GM18858 (cell line): ENCODE results near the gene SCART1.
"Not testable (repeated sequence)": the region's sequence is repeated elsewhere in the genome, so short reads cannot be mapped to it uniquely, and the experiment has no call there.

Experiments
- ATAC-seq: cut with Tn5 transposase; IDR thresholded peaks from one replicate; pipeline ENCODE4 v1.9.1; 2021; ENCODE audit not compliant: unreplicated experiment

The SCART1 gene

DNA sequence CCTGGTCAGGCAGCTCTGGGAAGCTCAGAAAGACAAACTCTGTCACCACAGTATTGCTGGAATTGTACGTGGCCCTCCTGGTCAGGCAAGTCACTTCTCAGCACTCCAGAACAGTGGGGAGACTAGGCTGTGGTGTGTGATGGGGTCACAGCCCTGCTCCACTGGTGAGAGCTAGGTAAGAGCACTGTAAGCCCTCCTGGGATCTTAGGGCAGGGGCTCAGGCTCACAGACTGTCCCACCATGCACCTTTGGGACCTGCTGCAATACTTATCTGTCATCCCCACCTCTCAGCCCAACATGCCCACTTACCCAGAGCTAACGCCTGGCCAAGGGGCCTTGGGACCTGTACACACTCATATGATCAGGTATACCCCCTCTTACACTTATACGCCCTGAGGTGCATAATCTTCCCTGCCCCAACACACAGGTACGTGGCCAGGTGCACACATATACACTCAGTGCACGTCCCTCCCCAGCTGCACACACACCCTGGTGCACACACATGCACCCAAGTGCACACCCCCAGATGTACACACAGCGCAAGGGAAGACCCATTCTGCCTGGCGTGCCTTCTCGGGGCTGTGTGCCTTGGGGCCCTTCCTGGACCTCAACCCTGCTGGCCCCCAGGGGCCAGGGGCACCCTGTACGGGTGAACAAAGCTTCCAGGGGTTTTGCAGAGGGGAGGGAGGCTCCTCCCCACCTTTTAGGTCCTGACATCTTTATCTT lies 21.7 kb upstream of the SCART1 start:
- ATAC-seq, result not testable (repeated sequence)

DNA sequence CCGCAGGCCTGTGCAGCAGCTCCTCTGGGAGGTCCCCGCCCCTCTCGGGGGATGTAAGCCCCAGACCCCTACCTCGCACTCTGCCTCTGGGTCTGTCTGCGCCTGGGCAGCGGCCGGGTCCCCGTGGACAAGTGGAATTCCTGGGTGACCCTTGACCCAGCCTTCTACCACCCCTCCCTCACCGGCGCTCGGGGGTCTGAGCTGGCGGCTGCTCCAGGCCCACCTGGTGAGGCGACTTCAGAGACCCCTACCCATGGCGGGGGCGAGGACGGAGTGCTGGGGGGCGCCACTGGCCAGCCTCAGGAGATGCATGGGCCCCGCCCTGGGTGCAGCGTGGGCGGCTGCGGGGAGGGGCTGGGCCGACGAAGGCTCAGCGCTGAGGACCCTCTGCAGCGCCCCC lies 21.0 kb upstream of the SCART1 start:
- ATAC-seq, result not testable (repeated sequence)

DNA sequence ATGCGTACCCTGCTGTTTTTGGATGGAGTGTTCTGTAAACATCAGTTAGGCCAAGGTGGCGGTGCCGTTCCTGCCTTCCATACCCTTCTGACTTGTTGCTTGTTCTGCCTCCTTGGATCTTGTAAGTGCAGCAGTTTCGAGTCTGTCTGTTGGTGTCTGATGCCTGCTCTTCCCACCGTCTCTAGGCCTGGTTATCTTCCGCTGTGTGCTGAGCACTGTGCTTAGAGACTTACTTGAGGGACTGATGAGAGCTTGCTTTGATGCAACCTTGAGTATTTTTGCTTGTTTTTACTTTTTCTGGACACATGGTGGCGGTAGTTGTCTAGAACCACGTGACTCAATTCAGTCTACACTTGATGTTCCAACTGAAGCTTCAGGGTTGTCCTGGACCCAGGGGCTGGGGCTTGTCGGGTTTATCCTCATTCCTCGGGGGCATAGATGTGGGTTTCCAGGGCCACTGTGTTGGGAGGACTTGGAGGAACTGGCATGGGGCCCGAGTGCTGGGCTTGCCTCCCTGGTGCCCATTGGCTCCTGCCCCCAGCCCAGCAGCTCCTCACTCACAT lies 15.0 kb upstream of the SCART1 start:
- no peak for ATAC-seq

DNA sequence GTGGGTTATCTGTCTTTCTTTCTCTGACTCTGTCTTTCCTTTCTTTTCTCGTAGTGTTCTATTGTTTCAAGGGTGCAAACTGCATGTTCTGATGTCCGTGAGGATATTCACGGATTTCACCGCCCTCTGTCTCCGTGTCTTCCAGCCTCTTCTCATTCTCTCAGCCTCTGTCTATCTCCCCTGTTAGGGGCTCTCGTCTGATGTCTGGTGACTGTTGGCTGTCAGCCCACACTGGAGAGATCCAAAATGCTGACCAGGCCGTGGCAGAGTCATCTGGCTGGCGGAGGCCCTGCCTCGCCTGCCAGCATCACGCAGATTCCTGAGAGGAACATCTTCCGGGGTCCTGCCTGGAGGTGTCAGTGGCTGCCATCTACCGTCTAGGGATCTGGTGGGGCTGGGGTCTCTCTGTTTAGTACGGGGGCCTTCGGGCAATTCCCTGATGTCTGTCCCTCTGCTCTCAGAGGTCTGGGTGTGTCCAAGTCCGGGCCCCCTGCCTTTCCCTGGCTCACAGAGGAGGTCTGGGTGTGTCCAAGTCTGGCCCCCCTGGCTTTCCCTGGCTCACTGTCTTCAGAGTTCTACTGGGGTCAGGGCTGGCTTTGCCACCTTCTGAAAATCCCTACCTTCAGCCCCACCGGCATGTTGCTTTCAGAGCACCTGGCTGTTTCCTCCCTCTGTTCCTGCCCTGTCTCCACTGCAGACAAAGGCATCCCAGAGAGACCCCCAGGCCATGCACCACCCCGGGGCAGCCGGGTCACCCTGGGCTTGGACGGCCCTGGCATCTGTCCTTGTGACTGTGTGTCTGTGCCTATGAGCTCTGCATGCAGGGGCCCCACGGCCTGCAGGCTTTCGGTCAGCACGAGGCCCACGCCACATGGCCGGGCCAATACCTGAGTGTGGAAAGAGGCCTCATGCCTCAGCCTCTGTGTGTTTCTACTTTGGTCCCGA lies 14.0 kb upstream of the SCART1 start:
- ATAC-seq, result no peak

DNA sequence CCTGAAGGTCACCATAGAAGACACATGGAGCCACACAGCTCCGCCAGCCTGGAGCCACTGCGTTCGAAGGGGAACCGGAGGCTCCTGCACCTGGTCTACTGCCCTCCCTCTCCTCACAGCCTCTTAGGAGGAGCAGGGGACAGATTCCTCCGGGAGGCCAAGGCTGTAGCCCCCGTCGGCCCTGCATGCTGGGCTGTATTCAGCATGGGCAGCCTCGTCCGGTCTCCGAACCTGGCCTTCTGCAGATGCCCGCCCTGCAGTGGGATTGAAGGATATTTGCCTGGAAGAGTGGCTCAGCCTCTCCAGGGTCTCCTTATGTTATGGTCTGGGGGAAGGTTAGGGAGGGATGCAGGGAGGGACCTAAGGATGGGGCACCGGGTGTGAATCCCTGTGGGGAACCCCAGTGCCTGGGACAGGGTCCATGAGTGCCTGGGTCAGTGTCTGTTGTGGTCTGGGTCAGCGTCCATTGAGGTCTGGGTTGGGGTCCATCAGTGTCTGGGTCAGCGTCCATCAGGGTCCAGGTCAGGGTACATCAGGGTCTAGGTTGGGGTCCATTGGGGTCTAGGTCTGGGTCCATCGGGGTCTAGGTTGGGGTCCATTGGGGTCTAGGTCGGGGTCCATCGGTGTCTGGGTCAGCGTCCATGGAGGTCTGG lies 13.0 kb upstream of the SCART1 start:
- no peak for ATAC-seq

DNA sequence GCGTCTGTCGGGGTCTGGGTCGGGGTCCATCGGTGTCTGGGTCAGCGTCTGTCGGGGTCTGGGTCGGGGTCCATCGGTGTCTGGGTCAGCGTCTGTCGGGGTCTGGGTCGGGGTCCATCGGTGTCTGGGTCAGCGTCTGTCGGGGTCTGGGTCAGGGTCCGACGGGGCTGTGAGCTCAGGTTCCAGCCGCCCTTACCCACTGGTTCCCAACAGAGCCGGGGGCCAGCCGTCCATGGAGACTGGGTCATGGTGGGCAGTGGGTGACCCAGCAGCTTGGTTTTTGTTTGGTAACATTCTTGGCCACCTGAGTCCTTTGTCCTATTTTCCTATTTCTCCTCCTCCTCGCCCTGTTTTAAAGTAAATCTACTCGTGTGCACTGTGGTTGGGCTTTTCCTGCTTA lies 12.4 kb upstream of the SCART1 start:
- not testable (repeated sequence) for ATAC-seq

DNA sequence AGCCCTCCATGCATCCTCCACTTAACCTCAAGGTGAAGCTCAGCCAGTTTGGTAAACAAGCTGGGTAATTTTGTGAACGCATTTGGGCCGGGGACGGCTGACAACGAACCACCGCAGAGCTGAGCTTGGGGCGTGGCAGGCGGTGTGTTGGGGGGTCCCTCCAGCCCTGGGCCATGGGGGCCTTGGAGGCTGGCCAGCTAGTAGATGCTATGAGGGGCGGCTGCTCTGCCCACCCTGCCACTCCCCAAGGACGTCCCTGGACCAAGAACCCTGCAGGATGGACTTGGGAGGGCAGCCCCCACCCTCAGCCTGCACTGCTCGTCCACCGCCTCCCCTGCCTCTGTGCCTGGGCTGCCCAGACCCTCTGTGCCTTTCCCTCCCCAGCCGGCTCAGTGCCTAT lies 12.0 kb upstream of the SCART1 start:
- ATAC-seq, result no peak

DNA sequence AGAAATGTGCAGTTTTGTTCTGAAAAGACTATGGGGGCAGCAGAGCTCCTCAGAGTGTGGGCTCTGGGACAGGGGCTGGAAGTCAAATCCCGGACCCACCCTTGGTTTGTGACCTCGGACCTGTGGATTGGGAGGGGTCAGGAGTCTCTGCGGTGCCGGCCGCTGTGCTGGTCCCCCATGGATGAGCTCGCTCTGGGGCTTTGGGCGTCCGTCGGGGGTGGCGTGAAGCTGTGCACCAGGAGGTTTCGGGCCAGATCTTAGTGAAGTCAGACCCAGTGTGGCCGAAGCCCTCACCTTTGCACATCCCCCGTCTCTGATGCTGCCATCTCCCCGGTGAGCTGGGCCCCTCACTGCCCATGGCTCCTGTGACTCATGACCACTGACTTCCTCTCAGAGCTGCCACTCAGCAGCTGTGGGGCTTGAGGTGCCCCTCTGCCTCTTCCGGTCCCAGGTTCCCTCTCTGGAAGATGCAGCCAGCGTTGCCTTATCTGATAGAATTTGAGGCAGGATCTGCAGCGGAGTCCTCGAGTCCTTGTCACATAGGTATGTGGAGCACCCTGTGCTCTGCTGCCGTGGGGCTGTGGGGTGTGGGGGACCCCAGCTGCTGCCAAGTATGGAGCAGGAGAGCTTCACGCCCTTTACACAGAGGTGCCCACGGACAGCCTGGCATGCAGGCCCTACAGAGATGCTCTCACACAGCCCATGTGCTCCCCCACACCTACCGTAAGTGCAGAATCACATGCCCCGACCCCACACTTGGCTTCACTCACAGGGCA lies 11.4 kb upstream of the SCART1 start:
- no peak for ATAC-seq

DNA sequence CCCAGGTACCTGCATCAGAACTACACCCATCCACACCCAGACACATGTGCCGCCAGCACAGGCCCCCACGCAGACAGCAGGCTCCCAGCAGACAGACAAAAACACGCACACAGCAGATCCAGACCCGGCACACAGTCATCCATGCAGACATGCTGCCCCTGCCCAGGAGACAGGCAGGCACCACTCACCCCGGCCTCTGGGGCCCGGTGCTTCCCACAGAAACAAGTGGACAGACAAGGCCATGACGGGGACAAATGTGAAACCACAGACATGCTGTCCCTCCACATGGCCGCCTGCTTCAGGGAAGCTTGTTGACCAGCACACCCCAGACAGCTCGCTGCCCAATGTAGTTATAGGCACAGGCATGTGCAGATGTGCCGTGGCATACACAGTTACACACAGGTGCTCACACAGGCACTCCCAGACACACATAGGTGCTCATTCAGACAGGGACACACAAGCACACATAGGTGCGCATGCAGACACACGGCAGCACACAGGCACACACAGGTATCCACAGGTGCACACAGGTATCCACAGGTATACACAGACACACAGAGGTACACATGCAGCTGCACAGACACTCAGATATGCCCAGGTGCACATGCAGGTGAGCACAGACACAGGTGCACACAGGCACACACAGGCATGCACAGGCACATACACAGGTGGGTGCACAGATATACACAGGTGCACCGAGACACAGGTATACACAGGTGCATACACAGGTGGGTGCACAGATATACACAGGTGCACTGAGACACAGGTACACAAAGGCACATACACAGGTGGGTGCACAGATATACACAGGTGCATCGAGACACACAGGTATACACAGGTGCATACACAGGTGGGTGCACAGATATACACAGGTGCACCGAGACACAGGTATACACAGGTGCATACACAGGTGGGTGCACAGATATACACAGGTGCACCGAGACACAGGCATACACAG lies 10.5 kb upstream of the SCART1 start:
- ATAC-seq, result no peak

DNA sequence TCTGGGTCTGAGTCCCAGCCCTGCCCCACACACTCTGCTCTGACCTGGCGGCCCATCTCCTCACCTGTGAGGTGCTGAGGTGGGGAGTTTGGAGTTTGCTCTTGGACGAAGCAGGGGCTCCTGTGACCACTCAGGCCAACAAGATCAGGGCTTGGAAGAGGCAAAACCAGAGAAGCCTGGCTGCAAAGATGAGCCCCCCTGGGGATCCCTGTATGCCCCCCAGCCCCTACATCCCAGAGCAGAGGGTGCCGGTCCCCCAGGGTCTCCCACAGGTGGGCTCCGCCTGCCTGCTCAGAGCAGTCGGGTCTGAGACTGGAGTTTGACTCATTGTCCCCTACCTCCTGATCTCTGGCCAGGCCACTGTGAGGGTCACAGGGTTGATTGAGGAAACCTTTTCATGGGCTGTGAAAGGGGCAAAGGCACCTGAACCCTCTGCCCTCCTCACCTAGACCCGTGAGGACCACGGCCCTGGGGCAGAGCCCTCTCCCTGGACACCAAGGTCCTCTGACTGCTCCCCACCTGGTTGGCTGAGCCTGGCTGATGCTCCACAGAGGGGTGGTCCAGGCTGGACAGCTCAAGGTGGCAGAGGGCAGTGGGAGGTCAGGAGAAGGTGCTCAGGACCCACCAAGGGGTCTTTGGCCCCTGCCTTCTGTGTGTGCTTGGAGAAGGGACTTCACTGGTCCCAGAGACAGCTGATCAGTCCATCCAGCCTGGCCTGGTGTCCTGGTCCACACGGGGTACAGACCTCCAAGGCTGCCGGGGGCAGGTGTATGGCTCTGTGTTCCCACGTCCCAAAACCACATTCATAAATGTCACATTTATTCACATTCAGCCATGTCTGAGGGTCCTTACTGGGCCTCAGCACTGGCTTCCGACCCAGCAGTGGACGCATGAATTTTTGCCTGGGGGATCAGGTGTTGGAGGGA lies 9.1 kb upstream of the SCART1 start:
- no peak for ATAC-seq

DNA sequence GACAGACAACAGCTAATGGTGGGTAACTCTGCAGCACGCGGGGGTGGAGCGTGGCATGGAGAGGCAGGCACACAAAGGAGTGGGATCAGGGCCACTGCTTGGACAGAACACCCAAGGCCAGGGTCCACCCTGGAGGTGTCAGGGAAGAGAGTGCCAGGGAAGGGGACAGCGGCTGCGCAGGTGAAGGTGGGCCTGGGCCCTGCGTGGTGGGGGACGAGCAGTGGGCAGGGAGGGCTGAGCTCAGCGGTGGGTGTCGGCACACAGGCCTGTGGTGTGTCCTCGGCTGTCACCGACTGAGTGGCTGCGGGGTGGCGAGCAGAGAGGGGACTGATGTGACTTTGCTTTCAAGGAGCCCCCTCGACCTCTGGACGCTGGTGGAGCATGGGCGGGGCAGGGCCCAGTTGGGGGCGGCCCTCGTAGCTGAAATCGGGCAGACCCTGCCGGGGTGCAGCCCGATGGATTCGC lies 8.4 kb upstream of the SCART1 start:
- no peak for ATAC-seq

DNA sequence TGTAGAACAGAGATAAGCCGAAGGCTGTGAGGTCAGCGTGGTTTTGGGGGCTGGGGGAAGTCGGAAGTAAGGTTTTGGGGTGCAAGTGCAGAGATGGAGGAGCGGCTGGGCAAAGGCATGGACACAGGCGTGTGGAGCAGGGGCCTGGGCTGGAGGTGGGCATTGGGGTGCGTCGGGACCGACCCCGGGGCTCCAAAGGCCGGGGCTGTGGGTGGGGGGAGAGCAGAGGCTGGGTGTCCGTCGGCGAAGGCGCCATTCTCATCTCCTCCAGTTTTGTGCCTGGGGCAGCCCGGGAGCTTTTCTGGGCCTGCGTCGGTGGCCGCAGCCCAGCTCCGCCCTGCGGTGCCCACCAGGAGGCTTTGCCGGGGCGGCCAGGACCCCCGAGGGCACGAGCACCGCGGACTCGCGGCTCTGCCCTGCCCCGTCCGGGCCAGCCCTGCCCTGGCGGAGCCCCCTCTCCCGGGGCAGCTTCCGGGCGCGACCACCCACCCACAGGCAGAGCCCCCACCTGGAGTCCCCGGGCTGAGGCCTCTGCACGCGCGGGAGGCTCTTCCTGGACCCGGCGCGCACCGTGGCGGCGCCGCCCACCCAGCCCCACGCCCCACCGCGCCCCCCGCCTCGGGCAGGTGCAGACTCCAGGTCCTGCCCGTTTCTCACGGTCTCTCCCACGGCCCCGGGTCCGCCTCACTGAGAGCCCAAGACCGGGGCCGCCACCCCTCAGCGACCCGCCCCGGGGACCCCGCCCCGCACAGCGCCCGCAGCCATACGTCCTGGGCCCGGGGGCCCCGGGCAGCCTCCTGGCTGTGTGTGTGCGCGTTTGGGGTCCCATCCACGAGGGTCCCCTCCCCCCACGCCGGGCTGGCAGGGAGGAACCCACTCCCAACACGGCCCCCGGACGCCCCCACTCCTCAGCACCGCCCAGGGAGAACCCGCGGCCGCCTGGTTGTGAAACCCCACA lies 7.7 kb upstream of the SCART1 start:
- ATAC-seq, result no peak

DNA sequence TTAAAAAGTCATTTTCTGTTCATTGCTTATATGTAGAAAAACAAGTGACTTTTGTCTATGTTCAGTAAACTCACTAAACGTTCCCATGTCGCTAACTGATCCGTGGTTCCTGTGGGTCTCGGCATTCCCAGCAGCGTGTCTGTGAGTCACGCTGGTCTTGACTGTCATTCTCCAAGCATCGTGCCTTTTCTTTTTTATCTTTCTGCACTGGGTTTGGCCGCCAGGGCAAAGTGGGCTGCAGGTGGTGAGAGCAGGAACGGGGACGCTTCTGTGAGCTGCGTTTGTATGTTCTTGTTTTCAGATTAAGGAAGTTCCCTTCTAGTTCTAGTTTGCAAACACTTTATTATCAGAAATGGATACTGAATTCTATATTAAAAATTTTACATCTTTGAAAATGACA lies 6.8 kb upstream of the SCART1 start:
- ATAC-seq, result no peak

DNA sequence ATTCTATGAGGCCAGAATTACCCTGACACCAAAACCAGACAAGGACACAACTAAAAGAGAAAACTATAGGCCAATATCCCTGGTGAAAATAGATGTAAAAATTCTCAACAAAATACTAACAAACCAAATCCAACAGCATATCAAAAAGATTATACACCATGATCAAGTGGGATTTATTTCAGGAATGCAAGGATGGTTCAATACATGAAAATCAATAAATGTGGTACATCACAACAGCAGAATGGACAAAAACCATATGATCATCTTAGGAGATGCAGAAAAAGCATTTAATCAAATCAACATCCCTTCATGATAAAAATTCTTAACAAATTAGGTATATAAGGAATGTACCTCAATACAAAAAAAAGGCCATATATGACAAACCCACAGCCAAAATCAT lies 5.6 kb upstream of the SCART1 start:
- no peak for ATAC-seq

DNA sequence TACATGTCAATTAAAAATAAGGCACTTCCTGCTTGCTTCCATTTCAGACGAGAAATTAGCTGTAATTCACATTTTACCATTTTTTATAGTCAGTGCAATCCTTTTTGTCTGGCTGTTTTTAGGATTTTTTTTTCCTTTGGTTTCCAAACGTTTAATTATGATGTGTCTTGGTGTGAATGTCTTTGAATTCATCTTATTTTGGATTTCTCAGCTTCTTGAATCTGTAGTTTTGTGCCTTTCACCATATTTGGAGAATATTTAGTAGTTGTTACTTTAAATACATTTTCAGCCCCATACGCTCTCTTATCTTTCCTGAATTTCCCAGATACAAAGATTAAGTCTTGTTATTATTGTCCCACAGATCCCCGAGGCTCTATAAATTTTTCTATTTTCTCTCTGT lies 2.4 kb upstream of the SCART1 start:
- ATAC-seq, result no peak

DNA sequence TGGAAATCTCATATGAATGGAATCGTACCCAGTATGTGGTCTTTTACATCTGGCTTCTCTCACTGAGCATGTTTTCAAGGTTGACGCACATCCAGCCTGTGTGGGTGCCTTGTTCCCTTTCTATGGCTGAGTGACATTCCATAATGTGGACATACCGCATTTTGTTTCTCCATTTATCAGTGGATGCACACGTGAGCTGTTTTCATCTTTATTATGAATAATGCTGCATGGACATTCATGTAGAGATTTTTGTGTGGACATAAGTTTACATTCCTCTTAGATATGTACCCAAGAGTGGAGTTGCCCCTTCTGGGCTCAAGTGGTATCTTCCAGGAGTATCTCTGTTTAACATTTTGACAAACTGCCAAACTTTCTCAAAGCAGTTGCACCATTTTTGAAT lies 1.3 kb upstream of the SCART1 start:
- ATAC-seq, result no peak

DNA sequence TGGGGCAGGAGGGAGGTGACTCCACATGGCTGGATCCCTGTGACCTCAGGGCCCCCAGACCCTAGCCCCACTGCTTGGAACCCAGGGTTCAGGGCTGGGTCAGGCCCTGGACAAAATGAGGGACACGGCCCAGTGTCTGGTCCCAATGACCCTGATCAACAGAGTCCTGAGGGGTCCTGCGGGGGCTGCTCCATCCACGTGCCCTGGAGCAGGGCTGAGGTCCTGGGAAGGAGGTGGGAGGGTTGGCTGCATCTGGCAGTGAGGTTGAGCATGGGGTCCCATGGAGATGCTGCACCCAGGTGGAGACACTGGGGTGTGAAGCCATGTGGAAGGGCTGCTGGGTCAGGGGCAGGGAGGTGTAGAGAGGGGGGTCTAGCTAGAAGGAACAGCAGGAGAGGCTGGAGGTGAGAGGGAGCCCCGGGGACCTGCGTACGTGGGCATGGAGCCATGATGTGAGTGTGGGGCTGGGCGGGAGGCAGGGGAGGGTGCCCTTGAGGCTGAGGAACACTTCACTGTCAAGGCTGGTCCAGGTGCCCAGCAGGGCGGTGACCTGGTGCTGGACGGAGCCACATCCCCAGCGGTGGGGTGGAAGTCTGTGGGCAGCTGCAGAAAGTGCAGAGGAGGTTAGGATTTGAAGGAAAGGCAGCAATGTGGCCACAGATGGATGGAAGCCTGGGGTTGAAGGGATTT lies 604 bp downstream of the SCART1 start:
- no peak for ATAC-seq
